A673 (cell line): ENCODE results near the gene MROH2A. TPM values are rescaled to one million over a fixed set of nuclear protein-coding genes. Genes with fewer than 3 reads are reported as not detected.

ENCODE experiments used
- BruUV-seq: library from RNA; stranded (reverse); fragments of 400-500 nt; replicated peaks from 2 replicates; lab custom pipeline; 2021; lab: Mats Ljungman, UMichigan
- CTCF ChIA-PET: fragments of 300-600 bp; sonication (Branson Sonifier 250); formaldehyde crosslinking; loops from one replicate; lab custom pipeline; 2022; ENCODE audit warnings: antibody characterized with exemption; lab: Charles Lee
- POLR2A ChIA-PET: fragments of 300-600 bp; sonication (Branson Sonifier 250); formaldehyde crosslinking; loops from one replicate; lab custom pipeline; 2022; ENCODE audit warnings: antibody characterized with exemption; ENCODE audit not compliant: low non-redundant PET; lab: Charles Lee
- DNase-seq: peaks from one replicate; pipeline ENCODE4 v3.0.0-alpha.2; 2015; ENCODE audit warnings: low spot score
- H3K27ac ChIP-seq: fragments of 200-600 bp; sonication (generic); 2 replicates; pipeline ENCODE4 v1.5.1; 2016; ENCODE audit warnings: mixed run types, low read depth, mild to moderate bottlenecking, mixed read lengths, antibody characterized with exemption, low read length; ENCODE audit not compliant: poor library complexity, severe bottlenecking
- H3K27me3 ChIP-seq: fragments of 200-600 bp; sonication (generic); replicated peaks from 2 replicates; pipeline ENCODE4 v1.6.1; 2017; ENCODE audit warnings: mixed run types, low read depth, mild to moderate bottlenecking, mixed read lengths, antibody characterized with exemption, low read length; ENCODE audit not compliant: insufficient read depth, poor library complexity
- H3K36me3 ChIP-seq: fragments of 200-600 bp; sonication (generic); 2 replicates; pipeline ENCODE4 v1.6.1; 2016; ENCODE audit warnings: mixed run types, mild to moderate bottlenecking, mixed read lengths, antibody characterized with exemption, low read length; ENCODE audit not compliant: insufficient read depth, poor library complexity, severe bottlenecking
- H3K4me1 ChIP-seq: fragments of 200-600 bp; sonication (generic); 2 replicates; pipeline ENCODE4 v1.6.1; 2017; ENCODE audit warnings: mixed run types, mild to moderate bottlenecking, mixed read lengths, antibody characterized with exemption, low read length; ENCODE audit not compliant: insufficient read depth, poor library complexity, severe bottlenecking
- H3K4me3 ChIP-seq: fragments of 200-600 bp; sonication (generic); 2 replicates; pipeline ENCODE4 v1.5.1; 2016; ENCODE audit warnings: low read depth, mixed run types, mild to moderate bottlenecking, mixed read lengths, low read length; ENCODE audit not compliant: poor library complexity, severe bottlenecking
- H3K9me3 ChIP-seq: fragments of 200-600 bp; sonication (generic); 2 replicates; pipeline ENCODE4 v1.6.1; 2016; ENCODE audit warnings: mixed run types, low read depth, mild to moderate bottlenecking, mixed read lengths, antibody characterized with exemption, low read length; ENCODE audit not compliant: poor library complexity, severe bottlenecking
- EZH2 ChIP-seq: fragments of 200-600 bp; sonication (generic); IDR thresholded peaks from 2 replicates; pipeline ENCODE4 v1.6.1; 2017; ENCODE audit warnings: borderline replicate concordance, low read depth, mild to moderate bottlenecking, mixed read lengths, antibody characterized with exemption, low read length; ENCODE audit not compliant: poor library complexity, severe bottlenecking
- intact Hi-C: fragments of 100-400 bp; cut with micrococcal nuclease; formaldehyde crosslinking; loops from one replicate; pipeline ENCODE4 v1.10.0; 2022; ENCODE audit not compliant: unreplicated experiment
- total RNA-seq: library from RNA; stranded (reverse); gene quantifications from 2 replicates; pipeline ENCODE4 v1.2.3, GENCODE V29; 2021
- TF ChIP-seq, protein P1 (sequence below): fragments of 300-800, 200-600 bp; sonication (generic); conservative IDR thresholded peaks from 2 replicates; pipeline ENCODE4 v1.5.1; 2017; ENCODE audit warnings: low read depth, mild to moderate bottlenecking, antibody characterized with exemption, low read length, moderate library complexity, mixed read lengths

The MROH2A gene
- total RNA-seq, 1 experiment from 2014 or later: 1.3 TPM

DNA sequence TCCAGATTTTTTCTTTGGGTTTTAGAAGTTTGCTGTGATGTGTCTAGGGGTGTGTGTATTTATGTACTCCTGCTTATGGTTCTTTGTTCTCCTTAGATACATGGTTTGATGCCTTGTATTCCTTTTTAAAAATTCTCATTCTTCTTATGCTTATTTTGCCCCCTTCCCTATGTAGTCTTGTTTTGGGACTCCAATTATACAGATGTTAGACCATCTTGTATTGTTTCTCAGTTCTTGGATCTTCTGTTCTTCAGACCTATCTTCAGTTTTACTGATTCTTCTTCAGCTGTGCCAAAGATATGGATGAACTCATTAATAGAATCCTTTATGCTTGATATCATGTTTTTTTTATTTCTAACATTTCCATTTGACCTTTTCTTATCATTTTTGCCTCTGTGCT, 104.2 kb downstream of the MROH2A start:
- Histone ChIP-seq H3K36me3 (no peaks in the 10 kb centered on the region), H3K27me3 (peaks cover 11% of the 10 kb centered on the region), H3K4me1 (no peaks in the 10 kb centered on the region), H3K9me3 (peaks cover 17% of the 10 kb centered on the region), H3K4me3 (no peak overlapping the region), H3K27ac (no peak overlapping the region)
- TF ChIP-seq, protein P1, sequence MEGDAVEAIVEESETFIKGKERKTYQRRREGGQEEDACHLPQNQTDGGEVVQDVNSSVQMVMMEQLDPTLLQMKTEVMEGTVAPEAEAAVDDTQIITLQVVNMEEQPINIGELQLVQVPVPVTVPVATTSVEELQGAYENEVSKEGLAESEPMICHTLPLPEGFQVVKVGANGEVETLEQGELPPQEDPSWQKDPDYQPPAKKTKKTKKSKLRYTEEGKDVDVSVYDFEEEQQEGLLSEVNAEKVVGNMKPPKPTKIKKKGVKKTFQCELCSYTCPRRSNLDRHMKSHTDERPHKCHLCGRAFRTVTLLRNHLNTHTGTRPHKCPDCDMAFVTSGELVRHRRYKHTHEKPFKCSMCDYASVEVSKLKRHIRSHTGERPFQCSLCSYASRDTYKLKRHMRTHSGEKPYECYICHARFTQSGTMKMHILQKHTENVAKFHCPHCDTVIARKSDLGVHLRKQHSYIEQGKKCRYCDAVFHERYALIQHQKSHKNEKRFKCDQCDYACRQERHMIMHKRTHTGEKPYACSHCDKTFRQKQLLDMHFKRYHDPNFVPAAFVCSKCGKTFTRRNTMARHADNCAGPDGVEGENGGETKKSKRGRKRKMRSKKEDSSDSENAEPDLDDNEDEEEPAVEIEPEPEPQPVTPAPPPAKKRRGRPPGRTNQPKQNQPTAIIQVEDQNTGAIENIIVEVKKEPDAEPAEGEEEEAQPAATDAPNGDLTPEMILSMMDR: no peak
- TF ChIP-seq EZH2: no peak
- CTCF ChIA-PET: no interaction called here
- DNase-seq: no peak
- POLR2A ChIA-PET: no interaction called here
- intact Hi-C loops: no loop called here
- no TSS peak for BruUV-seq

Other genes starting within 250 kb of the MROH2A start
- gene USP40, start 211.5 kb upstream of the MROH2A start, total RNA-seq: 29.6 and 35.6 TPM in 2 replicates
- gene UGT1A8, start 160.7 kb upstream of the MROH2A start, total RNA-seq: not detected in 2 replicates
- gene UGT1A10, start 141.9 kb upstream of the MROH2A start, total RNA-seq: not detected in 2 replicates
- gene UGT1A9, start 106.4 kb upstream of the MROH2A start, total RNA-seq: not detected in 2 replicates
- not detected in 2 replicates for gene UGT1A7, start 96.4 kb upstream of the MROH2A start, total RNA-seq
- not detected in 2 replicates for gene UGT1A6, start 85.4 kb upstream of the MROH2A start, total RNA-seq
- not detected in 2 replicates for gene UGT1A5, start 65.4 kb upstream of the MROH2A start, total RNA-seq
- 0.11 TPM in 1 of 2 replicates, not detected in the other for gene UGT1A4, start 59.6 kb upstream of the MROH2A start, total RNA-seq
- not detected in 2 replicates for gene UGT1A3, start 49.3 kb upstream of the MROH2A start, total RNA-seq
- not detected in 2 replicates for gene UGT1A1, start 18.1 kb upstream of the MROH2A start, total RNA-seq
- gene HJURP, start 76.2 kb downstream of the MROH2A start, total RNA-seq: 103 and 107 TPM in 2 replicates
- gene TRPM8, start 139.0 kb downstream of the MROH2A start, total RNA-seq: 3.6 and 8.9 TPM in 2 replicates